Neural progenitor cell (in vitro differentiated cells): ENCODE results near the gene VIL1. TPM values are rescaled to one million over a fixed set of nuclear protein-coding genes. Genes with fewer than 3 reads are reported as not detected.

Experiments used
- DNase-seq: peaks from one replicate; pipeline ENCODE4 v3.0.0-alpha.2; 2016; ENCODE audit warnings: low spot score
- H2AFZ ChIP-seq: fragments of 200-600 bp; sonication (generic); replicated peaks from 2 replicates; pipeline ENCODE4 v1.6.1; 2016; ENCODE audit warnings: antibody characterized with exemption
- H3F3A ChIP-seq: fragments of 200-600 bp; sonication (generic); 2 replicates; pipeline ENCODE4 v1.6.1; 2016; ENCODE audit warnings: antibody characterized with exemption, low read depth
- H3K27ac ChIP-seq: fragments of 200-600 bp; sonication (generic); 2 replicates; pipeline ENCODE4 v1.5.1; 2016; ENCODE audit warnings: mild to moderate bottlenecking
- H3K27me3 ChIP-seq: fragments of 200-600 bp; sonication (generic); 2 replicates; pipeline ENCODE4 v1.6.1; 2016; ENCODE audit warnings: mild to moderate bottlenecking, moderate library complexity
- H3K36me3 ChIP-seq: fragments of 200-600 bp; sonication (generic); 2 replicates; pipeline ENCODE4 v1.5.1; 2016
- H3K4me1 ChIP-seq: fragments of 200-600 bp; sonication (generic); 2 replicates; pipeline ENCODE4 v1.6.1; 2016; ENCODE audit warnings: mixed run types
- H3K4me2 ChIP-seq: fragments of 200-600 bp; sonication (generic); 2 replicates; pipeline ENCODE4 v1.6.1; 2016
- H3K4me3 ChIP-seq: fragments of 200-600 bp; sonication (generic); 2 replicates; pipeline ENCODE4 v1.5.1; 2016
- H3K79me2 ChIP-seq: fragments of 200-600 bp; sonication (generic); 2 replicates; pipeline ENCODE4 v1.6.1; 2016; ENCODE audit warnings: low read depth
- H3K9ac ChIP-seq: fragments of 200-600 bp; sonication (generic); 2 replicates; pipeline ENCODE4 v1.6.1; 2016
- H3K9me3 ChIP-seq: fragments of 200-600 bp; sonication (generic); 2 replicates; pipeline ENCODE4 v1.5.1; 2016; ENCODE audit warnings: low read depth
- H4K20me1 ChIP-seq: fragments of 200-600 bp; sonication (generic); 2 replicates; pipeline ENCODE4 v1.6.1; 2016; ENCODE audit warnings: low read depth
- H3K27ac Mint-ChIP-seq: 3 replicates; pipeline ENCODE4 v1.8.0; 2021; ENCODE audit warnings: mixed read lengths
- H3K27me3 Mint-ChIP-seq: 2 replicates; pipeline ENCODE4 v1.8.0; 2022; ENCODE audit warnings: low read depth, mild to moderate bottlenecking, inconsistent platforms, moderate library complexity, mixed read lengths; ENCODE audit not compliant: insufficient read depth
- H3K36me3 Mint-ChIP-seq: 3 replicates; pipeline ENCODE4 v1.8.0; 2021; ENCODE audit warnings: mixed read lengths
- H3K4me1 Mint-ChIP-seq: 3 replicates; pipeline ENCODE4 v1.8.0; 2021; ENCODE audit warnings: mixed read lengths
- H3K4me3 Mint-ChIP-seq: 3 replicates; pipeline ENCODE4 v1.8.0; 2021; ENCODE audit warnings: mild to moderate bottlenecking, moderate library complexity, mixed read lengths
- H3K9me3 Mint-ChIP-seq: 3 replicates; pipeline ENCODE4 v1.8.0; 2020; ENCODE audit warnings: mixed read lengths
- CTCF ChIP-seq: fragments of 200-600 bp; sonication (generic); IDR thresholded peaks from 2 replicates; pipeline ENCODE4 v1.5.1; 2017; ENCODE audit warnings: antibody characterized with exemption, mild to moderate bottlenecking
- EZH2 ChIP-seq: fragments of 200-600 bp; sonication (generic); IDR thresholded peaks from 2 replicates; pipeline ENCODE4 v1.6.1; 2017; ENCODE audit warnings: antibody characterized with exemption, mild to moderate bottlenecking, moderate library complexity
- EZH2phosphoT487 ChIP-seq: fragments of 200-600 bp; sonication (generic); IDR thresholded peaks from 2 replicates; pipeline ENCODE4 v1.6.1; 2017; ENCODE audit warnings: antibody characterized with exemption
- total RNA-seq: library from RNA; depleted of rRNA; stranded (reverse); fragments of >200 nt; gene quantifications from 2 replicates; pipeline ENCODE4 v1.2.3, GENCODE V29; 2015; ENCODE audit warnings: low replicate concordance

Gene VIL1
- total RNA-seq, 1 donor from 2014 or later, result not detected

DNA sequence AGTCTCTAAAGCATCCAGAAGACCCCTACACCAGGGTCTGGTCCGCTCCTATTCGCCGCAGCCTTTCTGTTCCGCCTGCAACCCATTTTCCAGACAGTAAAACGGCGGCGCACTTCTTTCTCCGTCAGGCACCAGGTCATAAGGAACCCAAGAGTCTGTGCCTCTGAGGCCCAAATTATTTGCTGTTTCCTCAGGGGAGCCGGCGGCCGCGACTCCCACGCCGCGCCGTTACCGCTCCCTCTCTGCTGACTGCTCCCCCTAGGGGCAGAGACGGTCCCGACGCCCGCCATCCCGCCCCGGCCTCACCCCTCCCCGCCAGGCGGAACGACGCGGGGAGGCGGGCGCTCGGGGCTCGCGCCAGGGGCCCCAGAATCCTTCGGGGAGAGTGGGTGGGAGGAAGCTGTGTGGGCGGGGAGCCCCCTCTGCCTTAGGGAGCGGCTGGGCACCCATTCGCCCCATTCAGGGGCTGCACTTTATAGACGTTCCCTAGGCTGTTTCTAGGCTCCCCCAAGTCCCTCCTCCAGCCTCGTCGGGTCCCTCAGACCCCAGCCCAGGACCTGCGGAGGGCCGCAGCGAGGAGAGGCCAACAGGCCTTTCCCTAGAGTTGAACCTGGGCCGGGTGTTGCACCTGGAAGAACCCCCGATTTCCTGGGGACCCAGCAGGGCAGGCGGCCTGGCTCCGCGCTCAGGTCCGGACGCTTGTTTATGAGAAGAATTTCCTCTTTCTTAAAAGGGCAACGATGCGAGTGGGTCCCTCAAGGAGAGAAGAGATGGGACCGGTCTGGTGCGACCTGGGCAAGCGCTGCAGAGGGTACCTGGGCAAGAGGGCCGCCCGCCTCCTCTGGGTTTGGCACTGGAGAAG lies 22.9 kb upstream of the VIL1 start:
- peak; percentile 97 for TF ChIP-seq CTCF
- no peak for TF ChIP-seq EZH2phosphoT487

DNA sequence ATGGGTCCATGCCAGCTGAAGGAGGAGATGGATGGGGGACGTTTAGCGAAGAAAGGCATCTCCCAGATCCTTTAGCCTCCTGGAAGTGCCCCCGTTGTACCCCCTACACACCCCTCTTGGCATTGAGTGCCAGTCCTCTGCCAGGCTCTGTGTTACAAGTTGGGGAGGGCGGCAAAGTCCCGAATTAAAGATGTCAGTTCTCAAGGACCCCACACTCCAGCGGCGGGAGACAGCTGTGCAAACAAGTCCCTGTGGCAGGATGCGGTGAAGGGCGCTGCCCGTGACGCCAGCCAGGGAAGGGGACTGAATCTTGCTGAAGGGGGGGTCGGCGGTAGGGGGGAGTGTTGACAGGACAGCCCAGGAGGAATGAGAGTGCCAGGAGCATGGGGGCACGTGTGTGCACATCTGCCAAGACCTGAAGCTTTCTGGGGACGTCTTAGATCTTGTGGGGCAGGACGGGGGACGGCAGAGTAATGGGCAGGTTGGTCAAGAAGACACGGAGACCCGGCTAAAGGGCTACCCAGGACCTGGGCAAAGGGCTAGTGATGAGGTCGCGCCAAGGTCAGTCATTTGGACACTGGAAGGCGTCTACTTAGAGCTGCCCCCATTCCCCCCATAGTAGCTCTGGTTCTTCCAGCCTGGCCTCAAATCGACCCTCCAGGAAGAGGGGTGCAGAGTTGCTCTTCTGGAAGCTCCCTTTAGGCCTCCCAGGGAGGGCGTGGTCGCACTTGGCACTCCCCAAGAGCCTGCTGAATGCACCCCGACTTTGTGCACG lies 22.0 kb upstream of the VIL1 start:
- Histone ChIP-seq H3K27ac (no peak overlapping the region), H3K4me2 (peak overlapping the region; percentile 78), H3K27me3 (peaks cover 44% of the 10 kb centered on the region), H4K20me1 (peaks cover 14% of the 10 kb centered on the region), H3K79me2 (peaks cover 23% of the 10 kb centered on the region), H2AFZ (no peak overlapping the region), H3K36me3 (no peaks in the 10 kb centered on the region), H3K4me3 (peak overlapping the region; percentile 74), H3K9ac (no peak overlapping the region), H3K4me1 (peaks cover 29% of the 10 kb centered on the region), H3K9me3 (no peaks in the 10 kb centered on the region), H3F3A (peaks cover 48% of the 10 kb centered on the region)
- H3K36me3 Mint-ChIP-seq, result no peaks in the 10 kb centered on the region
- no peaks in the 10 kb centered on the region for H3K9me3 Mint-ChIP-seq
- peak; percentile 50 for DNase-seq
- H3K4me1 Mint-ChIP-seq, result peaks cover 23% of the 10 kb centered on the region
- no peak overlapping the region for H3K27ac Mint-ChIP-seq
- peaks cover 28% of the 10 kb centered on the region for H3K27me3 Mint-ChIP-seq
- peak; percentile 55 for TF ChIP-seq EZH2phosphoT487
- TF ChIP-seq EZH2, result peak; percentile 84
- TF ChIP-seq CTCF, result no peak
- peak overlapping the region; percentile 94 for H3K4me3 Mint-ChIP-seq

More for the DNA sequence above, 22.9 kb upstream of the VIL1 start:
- Mint-ChIP-seq H3K9me3 (no peaks in the 10 kb centered on the region), H3K27ac (peak overlapping the region; percentile 100), H3K27me3 (peaks cover 28% of the 10 kb centered on the region), H3K4me3 (peak overlapping the region; percentile 94), H3K36me3 (no peaks in the 10 kb centered on the region), H3K4me1 (peaks cover 23% of the 10 kb centered on the region)
- H3K27me3 ChIP-seq, result peaks cover 44% of the 10 kb centered on the region
- peak overlapping the region; percentile 83 for H2AFZ ChIP-seq
- H3K9ac ChIP-seq, result peak overlapping the region; percentile 71
- peak overlapping the region; percentile 74 for H3K4me3 ChIP-seq
- H3F3A ChIP-seq, result peaks cover 42% of the 10 kb centered on the region
- DNase-seq, result peak; percentile 98
- H3K36me3 ChIP-seq, result no peaks in the 10 kb centered on the region
- H3K9me3 ChIP-seq, result no peaks in the 10 kb centered on the region
- peak overlapping the region; percentile 78 for H3K4me2 ChIP-seq
- peaks cover 24% of the 10 kb centered on the region for H3K4me1 ChIP-seq
- H3K79me2 ChIP-seq, result peaks cover 15% of the 10 kb centered on the region
- peak overlapping the region; percentile 90 for H3K27ac ChIP-seq
- peaks cover 7% of the 10 kb centered on the region for H4K20me1 ChIP-seq

GRCh38 chr2:218397463-218397819 lies 21.5 kb upstream of the VIL1 start:
- H3K9ac ChIP-seq, result no peak overlapping the region
- H3K4me3 ChIP-seq, result peak overlapping the region; percentile 74
- peaks cover 14% of the 10 kb centered on the region for H4K20me1 ChIP-seq
- peaks cover 28% of the 10 kb centered on the region for H3K27me3 Mint-ChIP-seq
- DNase-seq, result no peak
- no peak overlapping the region for H2AFZ ChIP-seq
- peaks cover 23% of the 10 kb centered on the region for H3K79me2 ChIP-seq
- H3K4me1 Mint-ChIP-seq, result peaks cover 23% of the 10 kb centered on the region
- peak overlapping the region; percentile 78 for H3K4me2 ChIP-seq
- peaks cover 48% of the 10 kb centered on the region for H3F3A ChIP-seq
- H3K27ac ChIP-seq, result no peak overlapping the region
- no peaks in the 10 kb centered on the region for H3K36me3 ChIP-seq
- H3K4me1 ChIP-seq, result peaks cover 29% of the 10 kb centered on the region
- no peak overlapping the region for H3K27ac Mint-ChIP-seq
- peak overlapping the region; percentile 94 for H3K4me3 Mint-ChIP-seq
- no peaks in the 10 kb centered on the region for H3K9me3 ChIP-seq
- no peaks in the 10 kb centered on the region for H3K36me3 Mint-ChIP-seq
- H3K27me3 ChIP-seq, result peaks cover 44% of the 10 kb centered on the region
- no peaks in the 10 kb centered on the region for H3K9me3 Mint-ChIP-seq
- TF ChIP-seq CTCF, result no peak
- TF ChIP-seq EZH2, result no peak
- no peak for TF ChIP-seq EZH2phosphoT487
